DMS153 treated with DMSO at 0.1 percent for 48 hours (cell line): ENCODE results near the gene SLC9A9.

Experiments used
- DNase-seq: peaks from one replicate; lab custom pipeline; 2025; ENCODE audit not compliant: unreplicated experiment; lab: John Stamatoyannopoulos, UW

SLC9A9 gene

GRCh38 chr3:143843587-143843986, 4.7 kb downstream of the SLC9A9 start:
- DNase-seq: no peak

GRCh38 chr3:143840636-143841035, 7.6 kb downstream of the SLC9A9 start:
- DNase-seq: no peak

- DNase-seq: no peak
Measured at GRCh38 chr3:143839980-143840379, 8.3 kb downstream of the SLC9A9 start.

DNA sequence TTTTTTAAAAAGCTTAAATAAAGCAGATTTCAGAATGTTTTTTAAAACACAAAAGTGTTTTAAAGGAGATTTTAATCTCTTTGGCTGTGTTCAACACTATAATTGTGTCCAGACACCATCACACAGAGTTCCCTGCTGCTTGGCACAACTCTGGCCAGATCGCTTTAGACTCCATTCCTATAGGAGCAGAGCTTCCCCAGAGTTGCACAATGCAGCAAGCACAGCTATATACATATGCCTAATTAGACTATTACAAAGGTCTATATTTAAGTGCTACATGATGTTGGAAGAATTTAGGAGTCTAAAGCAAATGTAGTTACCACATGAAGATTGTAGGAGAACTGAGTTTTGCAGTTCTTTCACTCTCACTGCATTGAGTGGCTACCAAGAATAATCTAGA, 11.2 kb downstream of the SLC9A9 start:
- no peak for DNase-seq

DNA sequence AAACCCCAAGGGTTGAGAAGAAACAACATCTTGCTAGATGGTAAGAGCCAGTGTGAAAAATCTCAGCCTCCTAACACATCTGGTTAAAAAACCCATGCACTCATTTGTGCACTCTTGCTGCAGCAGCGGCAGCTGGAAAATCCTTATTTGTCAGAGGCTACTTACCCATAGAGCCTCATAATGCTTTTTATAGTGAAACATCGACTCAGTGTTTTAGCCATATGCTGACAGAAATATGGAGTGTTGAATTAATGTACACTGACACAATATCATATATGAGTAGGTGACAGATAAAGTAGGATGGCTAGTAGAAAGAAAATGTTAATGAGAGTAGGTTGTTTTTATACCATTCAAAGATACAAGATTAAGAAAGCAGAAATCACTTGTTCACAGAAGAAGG, 13.0 kb downstream of the SLC9A9 start:
- DNase-seq: no peak

- no peak for DNase-seq
Measured at GRCh38 chr3:143832433-143832832, 15.8 kb downstream of the SLC9A9 start.

GRCh38 chr3:143831994-143832393, 16.3 kb downstream of the SLC9A9 start:
- DNase-seq: no peak

GRCh38 chr3:143831208-143831607, 17.1 kb downstream of the SLC9A9 start:
- no peak for DNase-seq

DNA sequence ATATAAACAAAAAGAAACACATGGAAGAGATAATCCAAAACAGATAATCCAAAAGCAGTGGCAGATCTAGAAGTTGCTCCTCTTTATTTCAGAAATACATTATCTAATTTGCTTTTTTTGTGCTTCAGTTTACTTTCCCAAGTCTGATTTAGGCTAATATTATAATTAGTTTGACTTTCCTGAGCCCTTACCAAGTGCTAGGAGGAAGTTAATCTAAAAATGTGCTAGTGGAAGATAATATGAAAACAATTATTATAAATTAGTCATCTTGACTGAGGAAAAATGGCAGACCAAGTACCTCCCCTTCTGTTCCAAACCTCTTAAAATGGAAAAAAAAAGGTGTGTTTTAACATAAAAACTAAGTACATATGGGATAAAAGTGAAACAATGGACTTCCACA, 17.5 kb downstream of the SLC9A9 start:
- DNase-seq: no peak

DNA sequence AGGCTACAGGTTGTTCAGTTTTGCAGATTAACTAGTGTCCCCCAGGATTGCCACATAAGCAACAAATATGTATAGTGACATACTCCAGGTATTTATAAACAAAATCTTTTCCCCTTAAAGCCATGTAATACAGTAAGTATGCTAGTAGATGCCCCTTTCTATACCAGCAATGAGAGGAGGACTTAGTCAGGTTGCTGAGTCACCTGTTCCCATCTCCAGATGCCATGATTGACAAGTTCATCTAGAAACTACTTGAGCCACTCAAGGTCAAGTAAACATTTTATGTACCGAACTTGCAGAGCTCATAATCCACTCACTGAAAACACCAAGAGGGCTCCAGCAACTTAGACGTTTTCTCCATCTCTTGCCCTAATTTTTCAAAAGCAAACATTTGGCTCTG, 18.2 kb downstream of the SLC9A9 start:
- DNase-seq: no peak

DNA sequence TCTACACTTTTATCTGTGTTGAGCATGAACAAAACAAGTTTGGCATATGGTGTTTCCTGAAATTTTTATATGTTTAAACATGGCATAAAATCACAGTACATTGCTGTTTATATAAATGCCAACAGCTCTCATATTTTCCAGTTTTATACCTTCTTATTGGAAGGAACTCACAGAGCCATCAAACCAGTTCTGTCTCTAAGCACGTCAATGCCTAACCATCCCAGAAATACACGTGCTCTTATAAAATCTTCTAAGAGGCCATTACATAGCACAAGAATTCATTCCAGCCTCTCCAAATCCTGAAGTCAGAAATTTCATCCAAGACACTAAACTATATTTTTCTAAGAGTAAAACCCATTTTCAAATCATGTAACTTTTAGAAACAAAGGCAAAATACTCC, 20.8 kb downstream of the SLC9A9 start:
- no peak for DNase-seq

- no peak for DNase-seq
Measured at GRCh38 chr3:143826296-143826695, 22.0 kb downstream of the SLC9A9 start.

DNA sequence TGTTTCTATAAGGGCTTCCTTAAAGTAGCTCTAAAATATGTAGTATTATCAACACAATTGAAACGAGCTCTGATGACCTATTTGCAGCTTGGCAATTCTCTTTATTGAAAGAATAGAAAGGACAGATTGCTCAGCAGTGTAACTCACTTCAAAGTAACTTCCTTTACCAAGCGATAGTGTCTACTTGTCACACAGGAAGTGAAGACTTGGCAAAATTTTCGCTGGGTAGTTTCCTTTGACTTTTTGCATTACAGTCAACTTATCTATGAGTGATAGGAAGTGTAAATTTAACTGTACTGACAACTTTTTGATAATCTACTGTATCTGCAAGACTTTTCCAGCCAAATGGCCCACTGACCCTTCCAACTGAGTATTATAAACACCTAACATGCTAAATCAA, 22.8 kb downstream of the SLC9A9 start:
- DNase-seq: no peak

GRCh38 chr3:143824735-143825385, 23.4 kb downstream of the SLC9A9 start:
- DNase-seq: no peak

DNA sequence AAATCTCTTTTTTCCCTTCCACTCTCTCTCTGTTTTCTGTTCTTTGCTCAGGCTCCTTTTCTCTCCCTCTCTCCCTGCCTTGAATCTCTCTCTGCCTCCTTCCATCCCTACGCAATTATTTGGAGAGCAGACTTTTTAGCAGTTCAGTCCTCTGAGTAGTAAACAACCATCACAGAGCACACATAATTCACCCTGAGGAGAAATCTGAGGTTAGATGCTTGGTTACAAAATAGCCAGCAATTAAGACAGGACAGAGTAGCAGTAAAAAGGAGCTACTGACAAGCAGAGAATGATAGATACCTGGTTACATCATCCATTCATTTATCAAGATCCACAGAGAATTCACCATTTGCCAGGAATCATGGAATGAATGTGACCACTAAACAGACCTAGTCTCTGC, 25.5 kb downstream of the SLC9A9 start:
- DNase-seq: no peak

GRCh38 chr3:143822374-143822773, 25.9 kb downstream of the SLC9A9 start:
- DNase-seq: no peak

DNA sequence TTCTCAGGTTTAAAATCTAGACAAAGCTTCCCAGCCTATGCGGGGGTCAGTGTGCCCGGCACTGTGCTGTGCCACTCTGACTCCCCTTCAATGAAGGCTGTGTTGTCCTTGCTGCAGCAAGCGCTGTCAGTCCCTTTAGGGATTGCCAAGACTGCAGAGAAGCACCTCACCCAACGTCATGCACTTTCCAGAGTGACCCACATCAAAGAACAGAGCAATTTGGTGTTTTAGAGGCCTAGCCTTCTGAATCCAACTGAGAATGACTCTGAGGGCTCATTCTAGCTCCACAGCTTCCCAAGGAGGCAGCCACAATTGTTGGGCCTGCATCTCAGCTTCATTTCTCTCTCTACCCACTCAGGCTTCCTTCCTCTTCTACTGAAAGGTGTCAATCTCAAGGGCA, 26.4 kb downstream of the SLC9A9 start:
- no peak for DNase-seq

DNA sequence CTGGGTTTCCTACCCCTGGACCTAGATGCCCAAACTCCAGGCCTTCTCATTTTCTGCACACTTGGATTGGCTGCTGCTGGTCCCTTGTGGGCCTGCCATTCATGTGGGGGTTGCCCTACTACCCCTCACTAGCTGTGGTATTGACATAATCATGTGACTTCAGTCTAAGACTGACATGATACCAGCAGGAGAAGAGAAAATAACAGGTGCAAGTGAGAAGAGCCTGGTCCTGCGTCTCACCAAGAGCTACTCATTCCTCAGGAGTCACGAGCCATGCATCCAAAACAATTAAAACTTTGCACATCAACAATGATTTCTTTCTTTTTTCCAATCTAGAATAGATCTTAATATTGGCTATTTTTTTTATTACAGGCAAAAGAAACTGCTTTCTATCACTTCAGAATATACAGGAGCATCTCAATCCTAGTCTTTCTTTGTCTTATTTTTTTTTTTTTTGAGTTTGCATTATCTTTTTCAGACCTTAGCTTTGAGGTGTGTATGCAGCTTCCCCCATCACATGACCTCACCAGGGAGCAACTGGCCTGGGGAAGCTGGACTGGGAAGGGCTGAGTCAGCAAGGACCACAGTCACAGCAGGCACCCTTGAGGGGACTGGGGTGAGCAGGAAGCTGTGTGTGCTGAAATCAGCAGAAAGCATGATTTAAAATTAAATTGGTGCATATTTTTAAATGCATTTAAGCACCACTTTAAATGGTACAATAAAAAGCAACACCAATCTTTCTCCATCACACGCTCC, 27.6 kb downstream of the SLC9A9 start:
- DNase-seq: no peak

- DNase-seq: no peak
Measured at GRCh38 chr3:143819890-143820289, 28.4 kb downstream of the SLC9A9 start.

- DNase-seq: no peak
Measured at GRCh38 chr3:143814443-143814889, 33.8 kb downstream of the SLC9A9 start.

GRCh38 chr3:143812481-143812880, 35.8 kb downstream of the SLC9A9 start:
- DNase-seq: no peak

- no peak for DNase-seq
Measured at GRCh38 chr3:143811602-143812001, 36.7 kb downstream of the SLC9A9 start.

DNA sequence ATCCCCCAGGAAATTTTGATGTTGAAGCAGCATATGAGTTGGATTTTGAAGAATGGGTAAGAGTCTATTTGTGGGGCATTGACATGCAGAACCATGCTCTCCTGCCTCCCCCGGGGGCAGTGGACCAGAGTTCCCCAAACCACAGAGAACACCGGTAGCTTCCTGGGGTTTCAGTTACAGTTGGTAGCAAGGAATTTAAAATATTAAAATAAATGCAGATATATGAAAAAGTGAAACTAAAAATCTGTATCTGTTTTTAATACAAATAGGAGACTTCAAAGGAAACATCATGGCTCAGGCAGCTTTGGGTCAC, 37.4 kb downstream of the SLC9A9 start:
- DNase-seq: no peak
